A549 (cell line): ENCODE results near the gene LZTFL1. TPM values are rescaled to one million over a fixed set of nuclear protein-coding genes. Genes with fewer than 3 reads are reported as not detected.

Experiments used
- ATAC-seq, 2 experiments: fragments of 200-7000 bp in 1 of 2; fragments of >200 bp in 1 of 2; cut with Nextera tagmentation in 1 of 2; cut with Tn5 transposase in 1 of 2; 3 replicates each; pipeline versions ENCODE4 v1.8.0 to v1.9.1; 2018 to 2020; ENCODE audit warnings: mild to moderate bottlenecking in 1 of 2, moderate library complexity in 1 of 2
- CTCF ChIA-PET: fragments of 300-600 bp; sonication (Branson Sonifier 250); formaldehyde crosslinking; extraction: SDS; loops from one replicate; lab custom pipeline; 2021; ENCODE audit warnings: antibody characterized with exemption, inconsistent platforms; lab: Yijun Ruan, JAX
- POLR2A ChIA-PET: fragments of 350-600 bp; formaldehyde crosslinking; extraction: SDS; loops from one replicate; lab custom pipeline; 2021; ENCODE audit warnings: antibody characterized with exemption, inconsistent platforms; lab: Yijun Ruan, JAX
- DNase-seq, 2 experiments: peaks; one replicate each; pipeline versions ENCODE4 v3.0.0 to v3.0.0-alpha.2; 2011 to 2016; ENCODE audit warnings: low read depth in 1 of 2, low spot score in 1 of 2
- FAIRE-seq: peaks from 2 replicates; lab custom pipeline; 2011; peaks lifted over from hg19 to GRCh38; lab: Jason Lieb, UNC
- H3K27ac ChIP-seq, 2 experiments: fragments of >200 bp; sonication (Bioruptor Twin); formaldehyde crosslinking; 3 replicates each; pipeline ENCODE4 v1.5.1; 2016 to 2017
- H3K4me1 ChIP-seq: fragments of >200 bp; sonication (Bioruptor Twin); formaldehyde crosslinking; 3 replicates; pipeline ENCODE4 v1.6.1; 2016
- H3K4me2 ChIP-seq: fragments of >200 bp; sonication (Bioruptor Twin); formaldehyde crosslinking; 3 replicates; pipeline ENCODE4 v1.6.1; 2016
- H3K4me3 ChIP-seq: fragments of >200 bp; sonication (Bioruptor Twin); formaldehyde crosslinking; 3 replicates; pipeline ENCODE4 v1.5.1; 2016
- H3K9me3 ChIP-seq: fragments of >200 bp; sonication (Bioruptor Twin); formaldehyde crosslinking; 3 replicates; pipeline ENCODE4 v1.6.1; 2016
- CBX2 ChIP-seq: fragments of 200-600 bp; sonication (generic); IDR thresholded peaks from 2 replicates; pipeline ENCODE4 v1.6.1; 2016; ENCODE audit warnings: low read depth, mild to moderate bottlenecking, borderline replicate concordance
- CEBPB ChIP-seq, 2 experiments: fragments of >200 bp in 1 of 2; sonication (Bioruptor Twin) in 1 of 2; formaldehyde crosslinking in 1 of 2; IDR thresholded peaks; 2 replicates each; pipeline ENCODE4 v1.6.1; 2012 to 2016
- CHD2 ChIP-seq: fragments of 150-350 bp; IDR thresholded peaks from 2 replicates; pipeline ENCODE4 v1.6.1; 2014; ENCODE audit warnings: low read length; ENCODE audit not compliant: partially characterized antibody
- CHD4 ChIP-seq: fragments of 200-600 bp; sonication (generic); IDR thresholded peaks from 2 replicates; pipeline ENCODE4 v1.6.1; 2016; ENCODE audit warnings: antibody characterized with exemption, mild to moderate bottlenecking, borderline replicate concordance
- FOSL2 ChIP-seq, 2 experiments: fragments of 450-650 bp in 1 of 2; fragments of >200 bp in 1 of 2; sonication (Bioruptor Twin) in 1 of 2; formaldehyde crosslinking; IDR thresholded peaks; 2 replicates each; pipeline versions ENCODE4 v1.5.0 to v1.6.1; 2016 to 2020; ENCODE audit warnings: mild to moderate bottlenecking in 1 of 2, moderate library complexity in 1 of 2
- HDAC2 ChIP-seq: fragments of 200-600 bp; sonication (generic); IDR thresholded peaks from 2 replicates; pipeline ENCODE4 v1.6.1; 2016
- HOXA7 ChIP-seq: fragments of 250-450 bp; sonication (Bioruptor Pico); IDR thresholded peaks from 2 replicates; pipeline ENCODE4 v1.5.0; 2020; ENCODE audit warnings: mild to moderate bottlenecking, moderate library complexity
- JUN ChIP-seq, 2 experiments: fragments of >200 bp; sonication (Bioruptor Twin); formaldehyde crosslinking; IDR thresholded peaks; 2 replicates in 1 of 2; 3 replicates in 1 of 2; pipeline ENCODE4 v1.6.1; 2016 to 2017
- MYC ChIP-seq: IDR thresholded peaks from 2 replicates; pipeline ENCODE4 v1.6.1; 2012; ENCODE audit warnings: mild to moderate bottlenecking, inconsistent platforms, low read length, improper control_type of control experiment, borderline replicate concordance
- NR3C1 ChIP-seq: fragments of >200 bp; sonication (Bioruptor Twin); formaldehyde crosslinking; IDR thresholded peaks from 3 replicates; pipeline ENCODE4 v1.6.1; 2017
- POLR2A ChIP-seq: IDR thresholded peaks from 2 replicates; pipeline ENCODE4 v1.6.1; 2012; ENCODE audit warnings: mild to moderate bottlenecking, low read length
- RAD21 ChIP-seq, 2 experiments: fragments of >200 bp in 1 of 2; sonication (Bioruptor Twin) in 1 of 2; formaldehyde crosslinking in 1 of 2; IDR thresholded peaks in 1 of 2; conservative IDR thresholded peaks in 1 of 2; 2 replicates in 1 of 2; 3 replicates in 1 of 2; pipeline ENCODE4 v1.6.1; 2012 to 2018; ENCODE audit warnings: inconsistent platforms in 1 of 2
- RARB ChIP-seq: fragments of 250-450 bp; sonication (Bioruptor Pico); IDR thresholded peaks from 2 replicates; pipeline ENCODE4 v1.8.0; 2021; ENCODE audit warnings: mild to moderate bottlenecking, moderate library complexity
- USF2 ChIP-seq: fragments of 450-650 bp; IDR thresholded peaks from 2 replicates; pipeline ENCODE4 v1.6.1; 2014; ENCODE audit warnings: antibody characterized with exemption
- ZNF302 ChIP-seq: fragments of 250-450 bp; sonication (Bioruptor Pico); IDR thresholded peaks from 2 replicates; pipeline ENCODE4 v1.9.0; 2021; ENCODE audit warnings: inconsistent platforms, mild to moderate bottlenecking, moderate library complexity
- WGBS: methylation state at CpG from one replicate; pipeline ENCODE4 v1.1.6; 2017; ENCODE audit errors: missing lambda C conversion rate; 5-methylcytosine and 5-hydroxymethylcytosine counted together
- polyA plus RNA-seq, 4 experiments: library from polyadenylated mRNA; depleted of rRNA in 3 of 4; stranded (reverse); fragments of >200 nt; fragmentation: RNase III in 1 of 4; extraction: RNeasy Plus Mini Kit Qiagen cat#74134 plus additional on column Dnase treatment in 1 of 4; gene quantifications; 2 replicates in 3 of 4; 3 replicates in 1 of 4; pipeline ENCODE4 v1.2.3, GENCODE V29; 2011 to 2017
- TF ChIP-seq, protein P1 (sequence below): IDR thresholded peaks from 2 replicates; pipeline ENCODE4 v1.6.1; 2012
- TF ChIP-seq, protein P2 (sequence below): fragments of >200 bp; sonication (Bioruptor Twin); formaldehyde crosslinking; IDR thresholded peaks from 3 replicates; pipeline ENCODE4 v1.5.1; 2016
- TF ChIP-seq, protein P3 (sequence below): fragments of 250-450 bp; sonication (Bioruptor Pico); IDR thresholded peaks from 2 replicates; pipeline ENCODE4 v1.5.0; 2021; ENCODE audit warnings: mild to moderate bottlenecking, moderate library complexity, borderline replicate concordance

The LZTFL1 gene
- polyA plus RNA-seq, 2 of the 4 experiments (the other 2 are of a cell fraction): 10.8 to 25.0 TPM

DNA sequence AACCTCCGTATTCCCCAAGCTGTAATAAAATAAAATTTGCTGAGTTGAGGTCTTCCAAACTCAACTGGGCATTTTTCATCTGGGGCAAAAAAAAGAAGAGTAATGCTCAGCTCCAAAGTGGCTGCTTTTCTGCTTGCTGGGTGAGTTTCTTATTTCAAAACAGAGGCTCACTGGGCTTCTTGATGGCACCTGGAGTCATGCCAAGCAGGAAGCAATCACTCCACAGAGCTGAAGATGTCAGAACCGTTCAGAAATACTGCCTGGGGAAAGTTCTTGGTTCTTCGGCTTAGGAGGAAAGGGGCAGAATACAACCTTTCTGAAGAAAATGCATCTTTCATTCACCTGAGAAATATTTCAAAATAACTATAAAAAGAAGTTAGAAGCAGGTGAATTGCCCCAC, 48.5 kb upstream of the LZTFL1 start:
- no peak overlapping the region for H3K4me3 ChIP-seq
- H3K4me2 ChIP-seq: no peak overlapping the region
- ATAC-seq: no peak
- no peak overlapping the region for H3K27ac ChIP-seq
- DNase-seq: peak in 1 of 2 experiments; percentile 9
- CTCF ChIA-PET: no interaction called here
- no peaks in the 10 kb centered on the region for H3K9me3 ChIP-seq
- FAIRE-seq: no peak
- WGBS: 40% methylated on average over 3 of the region's 3 CpGs
- no peaks in the 10 kb centered on the region for H3K4me1 ChIP-seq
- TF ChIP-seq RAD21 (conservative IDR thresholded peaks at IDR 0.05 in 1 of 2, IDR thresholded peaks at IDR 0.05 in 1 of 2): no peak
- TF ChIP-seq MYC: no peak
- TF ChIP-seq CBX2: no peak
- TF ChIP-seq, all 56 proteins: peak for 0
- POLR2A ChIA-PET: no interaction called here

- CTCF ChIA-PET: interaction anchor here (0.7 to 1.0 kb wide), 2 partner anchors 50 to 128 kb away, joined by 3 read pairs; no protein-coding TSS in a partner anchor
- Histone ChIP-seq H3K4me2 (no peak overlapping the region), H3K4me1 (no peaks in the 10 kb centered on the region), H3K4me3 (no peak overlapping the region), H3K27ac (no peak overlapping the region), H3K9me3 (no peaks in the 10 kb centered on the region)
- WGBS: 76% methylated on average over 4 of the region's 4 CpGs
- TF ChIP-seq ZNF302 (no peak), RARB (CRISPR knock-in tag) (no peak), USF2 (no peak), POLR2A (no peak), CEBPB (IDR thresholded peaks at IDR 0.05) (no peak)
- TF ChIP-seq, protein P1, sequence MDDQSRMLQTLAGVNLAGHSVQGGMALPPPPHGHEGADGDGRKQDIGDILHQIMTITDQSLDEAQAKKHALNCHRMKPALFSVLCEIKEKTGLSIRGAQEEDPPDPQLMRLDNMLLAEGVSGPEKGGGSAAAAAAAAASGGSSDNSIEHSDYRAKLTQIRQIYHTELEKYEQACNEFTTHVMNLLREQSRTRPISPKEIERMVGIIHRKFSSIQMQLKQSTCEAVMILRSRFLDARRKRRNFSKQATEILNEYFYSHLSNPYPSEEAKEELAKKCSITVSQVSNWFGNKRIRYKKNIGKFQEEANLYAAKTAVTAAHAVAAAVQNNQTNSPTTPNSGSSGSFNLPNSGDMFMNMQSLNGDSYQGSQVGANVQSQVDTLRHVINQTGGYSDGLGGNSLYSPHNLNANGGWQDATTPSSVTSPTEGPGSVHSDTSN: no peak
- no peak for FAIRE-seq
- no peak for DNase-seq
- no peak for ATAC-seq
- POLR2A ChIA-PET: no interaction called here
Measured at GRCh38 chr3:45889337-45889736, 47.4 kb upstream of the LZTFL1 start.

- Histone ChIP-seq H3K9me3 (no peaks in the 10 kb centered on the region), H3K27ac (no peak overlapping the region)
- no peak for FAIRE-seq
- CTCF ChIA-PET: interaction anchor here (0.7 kb wide), 1 partner anchor 12 kb away, joined by 3 read pairs; no protein-coding TSS in a partner anchor
- no peak for ATAC-seq
- TF ChIP-seq NR3C1: no peak
- TF ChIP-seq, protein P2, sequence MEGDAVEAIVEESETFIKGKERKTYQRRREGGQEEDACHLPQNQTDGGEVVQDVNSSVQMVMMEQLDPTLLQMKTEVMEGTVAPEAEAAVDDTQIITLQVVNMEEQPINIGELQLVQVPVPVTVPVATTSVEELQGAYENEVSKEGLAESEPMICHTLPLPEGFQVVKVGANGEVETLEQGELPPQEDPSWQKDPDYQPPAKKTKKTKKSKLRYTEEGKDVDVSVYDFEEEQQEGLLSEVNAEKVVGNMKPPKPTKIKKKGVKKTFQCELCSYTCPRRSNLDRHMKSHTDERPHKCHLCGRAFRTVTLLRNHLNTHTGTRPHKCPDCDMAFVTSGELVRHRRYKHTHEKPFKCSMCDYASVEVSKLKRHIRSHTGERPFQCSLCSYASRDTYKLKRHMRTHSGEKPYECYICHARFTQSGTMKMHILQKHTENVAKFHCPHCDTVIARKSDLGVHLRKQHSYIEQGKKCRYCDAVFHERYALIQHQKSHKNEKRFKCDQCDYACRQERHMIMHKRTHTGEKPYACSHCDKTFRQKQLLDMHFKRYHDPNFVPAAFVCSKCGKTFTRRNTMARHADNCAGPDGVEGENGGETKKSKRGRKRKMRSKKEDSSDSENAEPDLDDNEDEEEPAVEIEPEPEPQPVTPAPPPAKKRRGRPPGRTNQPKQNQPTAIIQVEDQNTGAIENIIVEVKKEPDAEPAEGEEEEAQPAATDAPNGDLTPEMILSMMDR: no peak
- TF ChIP-seq, all 56 proteins: peak for 0
- 38% methylated on average over 7 of the region's 7 CpGs for WGBS
- POLR2A ChIA-PET: no interaction called here
- Histone ChIP-seq H3K4me3 (no peak overlapping the region), H3K4me2 (no peak overlapping the region), H3K4me1 (no peaks in the 10 kb centered on the region)
- DNase-seq: no peak
Measured at GRCh38 chr3:45887759-45888511, 46.0 kb upstream of the LZTFL1 start.

DNA sequence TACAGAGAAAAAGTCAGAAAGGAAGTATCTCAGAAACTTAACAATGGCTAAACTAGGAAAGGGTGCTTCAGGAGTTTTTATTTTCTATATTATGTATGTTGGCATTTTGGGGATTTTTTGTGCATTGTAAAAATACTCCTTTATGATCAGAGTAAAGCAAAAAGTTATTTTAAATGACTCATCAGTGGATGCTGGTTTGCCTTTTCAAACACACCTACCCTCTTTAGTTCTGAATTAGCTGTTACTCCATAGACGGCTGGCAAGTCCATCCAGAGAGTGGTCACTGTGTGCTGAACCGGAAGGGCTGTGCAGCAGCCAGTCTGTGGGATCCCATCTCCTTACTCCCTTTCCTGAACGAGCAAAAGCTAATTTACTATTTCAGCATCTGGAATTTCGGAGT, 45.4 kb upstream of the LZTFL1 start:
- H3K9me3 ChIP-seq: no peaks in the 10 kb centered on the region
- ChIA-PET CTCF (interaction anchor here (0.7 kb wide), 1 partner anchor 11 kb away, joined by 3 read pairs; no protein-coding TSS in a partner anchor), POLR2A (no interaction called here)
- no peak overlapping the region for H3K4me2 ChIP-seq
- no peak overlapping the region for H3K27ac ChIP-seq
- FAIRE-seq: no peak
- H3K4me1 ChIP-seq: no peaks in the 10 kb centered on the region
- 64% methylated on average over 4 of the region's 4 CpGs for WGBS
- ATAC-seq: no peak
- H3K4me3 ChIP-seq: no peak overlapping the region
- no peak for DNase-seq
- no peak for TF ChIP-seq FOSL2 (IDR thresholded peaks at IDR 0.05)
- TF ChIP-seq FOSL2 (CRISPR knock-in tag; IDR thresholded peaks at IDR 0.05): no peak
- TF ChIP-seq HDAC2: no peak
- TF ChIP-seq, protein P2: no peak
- no peak for TF ChIP-seq RARB (CRISPR knock-in tag)
- TF ChIP-seq POLR2A: no peak
- TF ChIP-seq JUN (IDR thresholded peaks at IDR 0.05): no peak
- TF ChIP-seq CBX2: no peak
- TF ChIP-seq, protein P1: no peak
- TF ChIP-seq CEBPB (IDR thresholded peaks at IDR 0.05): no peak
- no peak for TF ChIP-seq HOXA7 (CRISPR knock-in tag)
- TF ChIP-seq, protein P3, sequence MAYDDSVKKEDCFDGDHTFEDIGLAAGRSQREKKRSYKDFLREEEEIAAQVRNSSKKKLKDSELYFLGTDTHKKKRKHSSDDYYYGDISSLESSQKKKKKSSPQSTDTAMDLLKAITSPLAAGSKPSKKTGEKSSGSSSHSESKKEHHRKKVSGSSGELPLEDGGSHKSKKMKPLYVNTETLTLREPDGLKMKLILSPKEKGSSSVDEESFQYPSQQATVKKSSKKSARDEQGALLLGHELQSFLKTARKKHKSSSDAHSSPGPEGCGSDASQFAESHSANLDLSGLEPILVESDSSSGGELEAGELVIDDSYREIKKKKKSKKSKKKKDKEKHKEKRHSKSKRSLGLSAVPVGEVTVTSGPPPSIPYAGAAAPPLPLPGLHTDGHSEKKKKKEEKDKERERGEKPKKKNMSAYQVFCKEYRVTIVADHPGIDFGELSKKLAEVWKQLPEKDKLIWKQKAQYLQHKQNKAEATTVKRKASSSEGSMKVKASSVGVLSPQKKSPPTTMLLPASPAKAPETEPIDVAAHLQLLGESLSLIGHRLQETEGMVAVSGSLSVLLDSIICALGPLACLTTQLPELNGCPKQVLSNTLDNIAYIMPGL (CRISPR knock-in tag): no peak
- TF ChIP-seq CHD4: no peak
- no peak for TF ChIP-seq CHD2
